Frontal cortex (tissue), 4 donors: ENCODE results near the gene F8A1. TPM values are rescaled to one million over a fixed set of nuclear protein-coding genes. Genes with fewer than 3 reads are reported as not detected.
A peak's percentile ranks its signal among the peaks of the same experiment; 100 is the strongest.
"Not testable (repeated sequence)": the region's sequence is repeated elsewhere in the genome, so short reads cannot be mapped to it uniquely, and the experiment has no call there.

Source experiments
- DNase-seq, 2 donors: peaks; one replicate each; pipeline ENCODE4 v3.0.0; 2012; ENCODE audit warnings: low spot score in 2 of 2
- FAIRE-seq: peaks from 2 replicates; lab custom pipeline; 2012; peaks lifted over from hg19 to GRCh38; lab: Jason Lieb, UNC
- total RNA-seq: library from RNA; depleted of rRNA; stranded (reverse); fragments of >200 nt; gene quantifications from one replicate; pipeline ENCODE4 v1.2.3, GENCODE V29; 2014
- donor health status: control.
- donor health status: control.
- donor health status: control.

F8A1 gene
- total RNA-seq, result 2.4 TPM

DNA sequence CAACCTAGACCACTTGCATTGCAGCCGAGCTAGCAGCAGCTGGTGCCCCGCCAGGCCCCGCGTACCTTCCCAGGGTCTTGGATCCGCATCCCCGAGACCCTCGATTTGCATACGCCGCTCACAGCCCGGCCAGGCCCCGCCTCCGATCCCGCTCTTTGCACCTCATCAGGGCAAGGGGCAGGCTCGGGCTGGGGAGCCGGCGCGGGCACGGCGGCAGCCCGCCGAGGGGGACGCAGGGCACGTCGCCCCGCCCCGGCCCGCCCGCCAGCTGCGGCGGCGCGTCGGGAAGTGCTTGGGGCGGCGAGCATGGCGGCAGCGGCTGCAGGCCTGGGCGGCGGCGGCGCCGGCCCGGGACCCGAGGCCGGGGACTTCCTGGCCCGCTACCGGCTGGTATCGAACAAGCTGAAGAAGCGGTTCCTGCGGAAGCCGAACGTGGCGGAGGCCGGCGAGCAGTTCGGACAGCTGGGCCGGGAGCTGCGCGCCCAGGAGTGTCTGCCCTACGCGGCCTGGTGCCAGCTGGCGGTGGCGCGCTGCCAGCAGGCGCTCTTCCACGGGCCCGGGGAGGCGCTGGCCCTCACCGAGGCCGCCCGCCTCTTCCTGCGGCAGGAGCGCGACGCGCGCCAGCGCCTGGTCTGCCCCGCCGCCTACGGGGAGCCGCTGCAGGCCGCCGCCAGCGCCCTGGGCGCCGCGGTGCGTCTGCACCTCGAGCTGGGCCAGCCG, at the start of gene F8A1:
F8A1 (plus strand) TSS at position 287 of the 720 bp plus-strand sequence; CDS start at position 307, 20 bp downstream.
- FAIRE-seq, DNase-seq: not testable (repeated sequence)

DNA sequence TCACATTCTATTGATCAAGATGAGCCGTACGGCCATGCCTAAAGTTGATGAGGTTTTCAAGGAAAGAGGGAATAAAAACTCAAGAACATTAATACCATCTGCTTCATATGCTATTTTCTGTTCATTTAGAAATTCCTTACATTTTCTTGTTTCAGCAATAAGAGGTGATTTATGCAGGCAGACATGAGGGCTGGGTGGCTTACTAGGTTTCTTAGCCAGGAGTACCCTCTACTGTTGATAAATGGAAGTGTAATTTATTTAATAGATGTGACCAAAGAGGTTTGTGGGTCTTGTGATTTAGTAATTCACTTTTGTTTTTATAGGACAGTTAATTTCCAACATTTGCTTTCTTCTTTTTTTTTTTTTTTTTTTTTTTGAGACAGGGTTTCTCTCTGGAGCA, 45.3 kb upstream of the F8A1 start:
- FAIRE-seq, result peak; percentile 34

DNA sequence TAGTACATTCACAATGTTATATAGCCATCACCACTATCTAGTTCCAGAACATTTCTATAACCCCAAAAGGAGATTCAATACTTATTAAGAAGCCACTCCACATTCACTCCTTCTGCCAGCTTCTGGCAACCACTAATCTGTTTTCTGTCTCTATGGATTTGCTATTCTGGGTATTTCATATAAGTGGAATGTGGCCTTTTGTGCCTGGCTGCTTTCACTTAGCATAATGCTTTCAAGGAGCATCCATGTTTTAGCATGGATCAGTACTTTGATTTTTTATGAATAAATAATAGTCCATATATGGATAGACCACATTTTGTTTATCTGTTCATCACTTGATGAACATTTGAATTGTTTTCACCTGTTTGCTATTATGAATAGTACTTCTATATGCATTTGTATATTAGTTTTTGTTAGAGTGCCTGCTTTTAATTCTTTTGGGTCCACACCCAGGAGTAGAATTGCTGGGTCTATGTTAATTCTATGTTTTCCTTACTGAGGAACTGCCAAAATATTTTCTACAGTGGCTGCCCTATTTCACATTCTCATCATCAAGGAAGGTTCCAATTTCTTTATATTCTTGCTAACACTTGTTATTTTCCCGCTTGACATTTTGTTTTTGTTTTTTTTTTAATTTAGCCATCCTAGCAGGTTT, 35.1 kb upstream of the F8A1 start:
- DNase-seq (no peak), FAIRE-seq (no peak)

More for the DNA sequence above, 45.3 kb upstream of the F8A1 start:
- DNase-seq, result peak in 1 of 2 donors; percentile 11

- FAIRE-seq, result no peak
Measured at GRCh38 chrX:154855256-154855655, 30.9 kb upstream of the F8A1 start.

GRCh38 chrX:154868522-154868921, 17.6 kb upstream of the F8A1 start:
- not testable (repeated sequence) for DNase-seq, FAIRE-seq

More at GRCh38 chrX:154855256-154855655, 30.9 kb upstream of the F8A1 start:
- no peak for DNase-seq

- FAIRE-seq (no peak), DNase-seq (no peak)
Measured at GRCh38 chrX:154873329-154873728, 12.8 kb upstream of the F8A1 start.

DNA sequence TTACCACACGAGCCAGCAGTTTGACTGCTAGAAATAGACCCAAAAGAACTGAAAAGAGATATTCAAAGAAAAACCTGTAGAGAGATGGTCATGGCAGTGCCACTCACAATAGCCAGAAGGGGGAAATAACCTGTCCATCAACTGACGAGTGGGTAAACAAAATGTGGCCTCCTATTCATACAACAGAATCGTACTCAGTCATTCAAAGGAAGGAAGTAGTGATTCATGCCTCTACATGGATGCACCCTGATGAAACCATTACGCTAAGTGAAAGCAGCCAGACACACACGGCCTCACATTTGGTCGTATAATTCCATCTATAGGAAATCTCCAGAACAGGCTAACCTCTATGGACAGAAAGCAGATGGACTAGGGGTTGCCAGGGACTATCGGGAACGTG, 2.1 kb upstream of the F8A1 start:
- FAIRE-seq, result not testable (repeated sequence)

GRCh38 chrX:154885057-154885456, 1.1 kb upstream of the F8A1 start:
- FAIRE-seq, DNase-seq: not testable (repeated sequence)

More for the DNA sequence above, 2.1 kb upstream of the F8A1 start:
- DNase-seq, result not testable (repeated sequence)

- not testable (repeated sequence) for DNase-seq, FAIRE-seq
Measured at GRCh38 chrX:154885549-154885948, 606 bp upstream of the F8A1 start.

DNA sequence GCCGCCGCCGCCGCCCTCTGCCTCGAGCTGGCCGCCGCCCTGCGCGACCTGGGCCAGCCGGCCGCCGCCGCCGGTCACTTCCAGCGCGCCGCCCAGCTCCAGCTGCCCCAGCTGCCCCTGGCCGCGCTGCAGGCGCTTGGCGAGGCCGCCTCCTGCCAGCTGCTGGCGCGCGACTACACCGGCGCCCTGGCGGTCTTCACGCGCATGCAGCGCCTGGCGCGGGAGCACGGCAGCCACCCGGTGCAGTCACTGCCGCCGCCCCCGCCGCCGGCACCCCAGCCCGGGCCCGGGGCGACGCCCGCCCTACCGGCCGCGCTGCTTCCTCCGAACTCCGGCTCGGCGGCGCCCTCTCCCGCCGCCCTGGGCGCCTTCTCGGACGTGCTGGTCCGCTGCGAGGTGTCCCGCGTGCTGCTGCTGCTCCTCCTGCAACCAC, 650 bp downstream of the F8A1 start:
- not testable (repeated sequence) for FAIRE-seq, DNase-seq

DNA sequence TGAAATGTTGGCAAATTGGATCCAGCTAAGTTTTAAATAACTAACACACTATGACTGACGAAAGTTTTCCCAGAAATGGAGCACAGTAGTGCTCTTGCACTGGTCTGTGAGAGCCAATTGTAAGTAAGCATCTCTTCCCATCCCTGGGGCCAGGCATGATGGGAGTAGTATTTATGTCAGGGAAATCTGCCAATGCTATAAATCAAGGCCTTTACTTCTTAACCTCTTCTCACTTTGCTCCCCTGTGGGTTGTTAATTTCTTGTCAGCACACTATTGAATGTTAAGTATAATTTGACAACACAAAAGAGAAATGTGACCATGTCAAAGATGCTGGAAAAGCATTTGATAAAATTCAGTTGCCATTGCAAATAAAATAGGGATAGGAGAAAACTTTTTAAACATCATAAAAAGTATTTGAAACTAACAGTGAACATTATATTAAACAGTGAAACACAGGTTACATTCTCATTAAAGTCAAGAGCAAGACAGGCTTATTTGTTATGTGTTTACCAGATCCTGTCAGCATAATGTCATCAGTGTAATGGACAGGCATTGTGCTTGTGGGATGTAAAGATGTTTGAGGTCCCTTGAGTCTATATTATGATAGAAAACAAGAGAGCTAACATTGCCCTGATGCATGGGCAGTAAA, 5.0 kb downstream of the F8A1 start:
- FAIRE-seq (no peak), DNase-seq (no peak)

DNA sequence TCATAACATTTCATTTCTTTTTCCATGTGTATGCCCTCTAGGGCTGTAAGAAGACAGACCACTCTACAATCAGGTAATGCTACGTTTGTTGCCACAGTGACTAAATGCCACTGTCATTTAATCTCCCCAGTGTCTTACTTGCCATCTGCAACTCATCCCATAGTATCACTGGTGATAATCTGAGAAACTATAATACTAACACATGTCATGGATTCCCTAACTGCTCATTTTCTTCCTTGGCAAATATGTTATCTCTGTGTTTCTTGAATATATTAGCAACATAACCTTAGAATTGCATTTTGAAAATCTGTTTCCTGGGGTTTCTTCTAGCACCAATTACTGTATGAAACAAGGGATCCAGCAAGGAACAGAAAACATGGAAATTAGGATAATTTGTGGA, 6.1 kb downstream of the F8A1 start:
- no peak for DNase-seq

DNA sequence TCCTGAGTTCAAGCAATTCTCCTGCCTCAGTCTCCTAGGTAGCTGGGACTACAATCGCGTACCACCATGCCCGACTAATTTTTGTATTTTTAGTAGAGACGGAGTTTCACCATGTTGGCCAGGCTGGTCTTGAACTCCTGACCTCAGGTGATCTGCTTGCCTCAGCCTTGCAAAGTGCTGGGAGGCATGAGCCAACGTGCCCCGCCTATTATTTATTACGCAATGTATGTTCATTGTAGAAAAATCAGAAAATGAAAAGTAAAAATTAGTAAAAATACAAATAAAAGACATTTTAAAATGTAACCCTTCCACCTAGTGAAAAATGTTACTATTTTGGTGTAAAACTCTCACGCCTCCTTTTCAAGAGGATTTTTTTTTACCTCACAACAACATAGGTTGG, 14.2 kb downstream of the F8A1 start:
- FAIRE-seq (no peak), DNase-seq (no peak)

More for the DNA sequence above, 6.1 kb downstream of the F8A1 start:
- FAIRE-seq, result no peak

GRCh38 chrX:154902408-154902807, 16.3 kb downstream of the F8A1 start:
- DNase-seq, result no peak
- FAIRE-seq, result no peak

- DNase-seq (no peak), FAIRE-seq (no peak)
Measured at GRCh38 chrX:154908821-154909220, 22.7 kb downstream of the F8A1 start.

DNA sequence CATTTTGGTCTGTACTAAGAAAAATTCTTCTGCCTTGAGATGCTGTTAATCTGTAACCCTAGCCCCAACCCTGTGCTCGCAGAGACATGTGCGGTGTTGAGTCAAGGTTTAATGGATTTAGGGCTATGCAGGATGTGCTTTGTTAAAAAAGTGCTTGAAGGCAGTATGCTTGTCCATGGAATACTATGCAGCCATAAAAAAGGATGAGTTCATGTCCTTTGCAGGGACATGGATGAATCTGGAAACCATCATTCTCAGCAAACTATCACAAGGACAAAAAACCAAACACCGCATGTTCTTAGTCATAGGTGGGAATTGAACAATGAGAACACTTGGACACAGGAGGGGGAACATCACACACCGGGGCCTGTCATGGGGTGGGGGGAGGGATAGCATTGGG, 23.9 kb downstream of the F8A1 start:
- FAIRE-seq, result not testable (repeated sequence)

GRCh38 chrX:154910528-154910927, 24.4 kb downstream of the F8A1 start:
- not testable (repeated sequence) for DNase-seq, FAIRE-seq

More for the DNA sequence above, 23.9 kb downstream of the F8A1 start:
- not testable (repeated sequence) for DNase-seq

DNA sequence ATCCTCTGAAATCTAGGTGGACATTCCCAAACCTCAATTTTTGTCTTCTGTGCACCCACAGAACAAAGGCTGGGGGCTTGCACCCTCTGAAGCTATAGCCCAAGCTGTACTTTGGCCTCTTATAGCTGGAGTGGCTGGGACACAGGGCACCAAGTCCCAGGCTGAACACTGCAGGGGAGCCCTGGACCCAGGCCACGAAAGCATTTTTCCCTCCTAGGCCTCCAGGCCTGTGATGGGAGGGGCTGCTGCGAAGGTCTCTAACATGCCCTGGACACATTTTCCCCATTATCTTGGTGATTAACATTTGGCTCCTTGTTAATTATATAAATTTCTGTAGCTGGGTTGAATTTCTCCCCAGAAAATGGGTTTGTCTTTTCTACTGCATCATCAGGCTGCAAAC, 27.9 kb downstream of the F8A1 start:
- DNase-seq (no peak), FAIRE-seq (no peak)

GRCh38 chrX:154918060-154918483, 31.9 kb downstream of the F8A1 start:
- FAIRE-seq, result no peak
- peak in 1 of 2 donors; percentile 16 for DNase-seq

GRCh38 chrX:154924771-154925170, 38.6 kb downstream of the F8A1 start:
- not testable (repeated sequence) for DNase-seq, FAIRE-seq
